Measurements from ENCODE around the gene C1orf115.

The C1orf115 gene

GRCh38 chr1:220690140-220691052, at the start of gene C1orf115:
Gene C1orf115 (plus strand): TSS chr1:220690363. CDS start chr1:220690403, 40 bp downstream.
- DNase-seq (ENCODE audit: low read depth, low spot score): peak; percentile 40
- H3K4me3 ChIP-seq (ENCODE audit: low read depth, low read length): peak within 1 kb of the TSS; percentile 47
- in situ Hi-C loops (cut with HindIII; ENCODE audit: low sequenced_read_pairs): no loop called here
- TF ChIP-seq CTCF (IDR thresholded peaks at IDR 0.05; ENCODE audit: low read depth, low read length): peak; percentile 84

- DNase-seq (ENCODE audit: low read depth, low spot score): no peak
- in situ Hi-C loops (cut with HindIII; ENCODE audit: low sequenced_read_pairs): no loop called here
- TF ChIP-seq CTCF (IDR thresholded peaks at IDR 0.05; ENCODE audit: low read depth, low read length): no peak
- no peak overlapping the region for H3K4me3 ChIP-seq (ENCODE audit: low read depth, low read length)
Measured at GRCh38 chr1:220642285-220642684, 47.9 kb upstream of the C1orf115 start.

- no peak for DNase-seq (ENCODE audit: low read depth, low spot score)
- TF ChIP-seq CTCF (IDR thresholded peaks at IDR 0.05; ENCODE audit: low read depth, low read length): no peak
- no peak overlapping the region for H3K4me3 ChIP-seq (ENCODE audit: low read depth, low read length)
- in situ Hi-C loops (cut with HindIII; ENCODE audit: low sequenced_read_pairs): no loop called here
Measured at GRCh38 chr1:220652995-220653394, 37.2 kb upstream of the C1orf115 start.

- TF ChIP-seq CTCF (IDR thresholded peaks at IDR 0.05; ENCODE audit: low read depth, low read length): no peak
- no peak overlapping the region for H3K4me3 ChIP-seq (ENCODE audit: low read depth, low read length)
- in situ Hi-C loops (cut with HindIII; ENCODE audit: low sequenced_read_pairs): no loop called here
- no peak for DNase-seq (ENCODE audit: low read depth, low spot score)
Measured at GRCh38 chr1:220655509-220655908, 34.7 kb upstream of the C1orf115 start.

GRCh38 chr1:220655961-220656740, 34.0 kb upstream of the C1orf115 start:
- in situ Hi-C loops (cut with HindIII; ENCODE audit: low sequenced_read_pairs): no loop called here
- TF ChIP-seq CTCF (IDR thresholded peaks at IDR 0.05; ENCODE audit: low read depth, low read length): no peak
- H3K4me3 ChIP-seq (ENCODE audit: low read depth, low read length): no peak overlapping the region
- DNase-seq (ENCODE audit: low read depth, low spot score): no peak

- no peak overlapping the region for H3K4me3 ChIP-seq (ENCODE audit: low read depth, low read length)
- in situ Hi-C loops (cut with HindIII; ENCODE audit: low sequenced_read_pairs): no loop called here
- no peak for DNase-seq (ENCODE audit: low read depth, low spot score)
- TF ChIP-seq CTCF (IDR thresholded peaks at IDR 0.05; ENCODE audit: low read depth, low read length): no peak
Measured at GRCh38 chr1:220666349-220666748, 23.8 kb upstream of the C1orf115 start.
